GM12878 (cell line): Measurements from ENCODE around the gene FOXJ3. TPM values are rescaled to one million over a fixed set of nuclear protein-coding genes. Genes with fewer than 3 reads are reported as not detected.

ENCODE experiments used
- ATAC-seq: fragments of 200-7000 bp; cut with Tn5 transposase; 3 replicates; pipeline ENCODE4 v1.9.1; 2020; ENCODE audit warnings: mild to moderate bottlenecking, moderate library complexity
- BruUV-seq: library from RNA; stranded (reverse); fragments of 400-500 nt; replicated peaks from 2 replicates; lab custom pipeline; 2021; lab: Mats Ljungman, UMichigan
- CTCF ChIA-PET: fragments of 300-600 bp; sonication (Branson Sonifier 250); formaldehyde crosslinking; extraction: SDS; loops from one replicate; lab custom pipeline; 2021; ENCODE audit warnings: inconsistent platforms; lab: Yijun Ruan, JAX
- POLR2A ChIA-PET: fragments of 350-600 bp; formaldehyde crosslinking; extraction: SDS; loops from one replicate; lab custom pipeline; 2021; ENCODE audit warnings: inconsistent platforms; lab: Charles Lee
- RAD21 ChIA-PET: fragments of 300-600 bp; sonication (Branson Sonifier 250); formaldehyde crosslinking; loops from one replicate; lab custom pipeline; 2023; ENCODE audit warnings: antibody characterized with exemption; ENCODE audit not compliant: unreplicated experiment; lab: Charles Lee
- SMC1A ChIA-PET: fragments of 300-600 bp; sonication (Branson Sonifier 250); formaldehyde crosslinking; loops from one replicate; lab custom pipeline; 2023; ENCODE audit not compliant: unreplicated experiment, uncharacterized antibody; lab: Charles Lee
- DNase-seq: peaks from one replicate; pipeline ENCODE4 v3.0.0-alpha.2; 2011; ENCODE audit warnings: low read depth, low spot score
- FAIRE-seq: peaks from 3 replicates; lab custom pipeline; 2011; peaks lifted over from hg19 to GRCh38; lab: Jason Lieb, UNC
- H2AFZ ChIP-seq: 2 replicates; pipeline ENCODE4 v1.6.0; 2011; ENCODE audit warnings: low read depth, low read length, control low read depth; ENCODE audit not compliant: control insufficient read depth
- H3K27ac ChIP-seq: 2 replicates; pipeline ENCODE4 v1.5.1; 2011; ENCODE audit warnings: control low read depth; ENCODE audit not compliant: control insufficient read depth, insufficient read depth
- H3K27me3 ChIP-seq, 2 experiments: replicated peaks in 1 of 2; 2 replicates each; pipeline versions ENCODE4 v1.6.0 to v1.6.1; 2011; ENCODE audit warnings: low read length in 1 of 2; ENCODE audit not compliant: control insufficient read depth in 2 of 2, insufficient read depth in 2 of 2
- H3K36me3 ChIP-seq, 2 experiments: 2 replicates each; pipeline ENCODE4 v1.5.1; 2011; ENCODE audit warnings: low read length in 1 of 2; ENCODE audit not compliant: control insufficient read depth in 2 of 2, insufficient read depth in 2 of 2
- H3K4me1 ChIP-seq: 2 replicates; pipeline ENCODE4 v1.6.1; 2011; ENCODE audit warnings: mild to moderate bottlenecking, low read length, moderate library complexity, mixed read lengths; ENCODE audit not compliant: control insufficient read depth, insufficient read depth
- H3K4me2 ChIP-seq: 2 replicates; pipeline ENCODE4 v1.6.0; 2011; ENCODE audit warnings: control low read depth; ENCODE audit not compliant: control insufficient read depth, insufficient read depth
- H3K4me3 ChIP-seq: fragments of 200-600 bp; sonication (generic); 2 replicates; pipeline ENCODE4 v1.5.1; 2016
- H3K79me2 ChIP-seq: 2 replicates; pipeline ENCODE4 v1.6.0; 2011; ENCODE audit warnings: low read length; ENCODE audit not compliant: control insufficient read depth, insufficient read depth
- H3K9ac ChIP-seq: 2 replicates; pipeline ENCODE4 v1.8.0; 2011; ENCODE audit warnings: low read length, control low read depth, mixed read lengths; ENCODE audit not compliant: control insufficient read depth, insufficient read depth
- H3K9me3 ChIP-seq: replicated peaks from 3 replicates; pipeline ENCODE4 v1.5.1; 2011; ENCODE audit warnings: mild to moderate bottlenecking, low read length; ENCODE audit not compliant: control insufficient read depth, insufficient read depth
- H4K20me1 ChIP-seq: 2 replicates; pipeline ENCODE4 v1.6.0; 2011; ENCODE audit not compliant: control insufficient read depth, insufficient read depth
- CBX5 ChIP-seq: sonication (generic); IDR thresholded peaks from 2 replicates; pipeline ENCODE4 v1.6.1; 2016; ENCODE audit warnings: low read depth, moderate library complexity, mild to moderate bottlenecking, inconsistent platforms
- GABPA ChIP-seq: IDR thresholded peaks from 2 replicates; pipeline ENCODE4 v1.6.1; 2014; ENCODE audit warnings: antibody characterized with exemption, low read depth, mild to moderate bottlenecking, inconsistent platforms
- HSF1 ChIP-seq: fragments of 150-350 bp; IDR thresholded peaks from 2 replicates; pipeline ENCODE4 v1.6.1; 2014; ENCODE audit warnings: mild to moderate bottlenecking, low read depth, low read length
- KAT2A ChIP-seq: conservative IDR thresholded peaks from 2 replicates; pipeline ENCODE4 v1.6.1; 2011; ENCODE audit warnings: low read depth, low read length; ENCODE audit not compliant: control insufficient read depth
- MEF2A ChIP-seq: IDR thresholded peaks from 2 replicates; pipeline ENCODE4 v1.6.1; 2011; ENCODE audit warnings: low read depth, mild to moderate bottlenecking, low read length, moderate library complexity; ENCODE audit not compliant: insufficient read depth
- PAX8 ChIP-seq: fragments of 450-650 bp; IDR thresholded peaks from 2 replicates; pipeline ENCODE4 v1.6.1; 2017; ENCODE audit warnings: mild to moderate bottlenecking, moderate library complexity
- POU2F2 ChIP-seq: IDR thresholded peaks from 3 replicates; pipeline ENCODE4 v1.6.1; 2011; ENCODE audit warnings: low read depth, mild to moderate bottlenecking, low read length, borderline replicate concordance
- REST ChIP-seq: IDR thresholded peaks from 2 replicates; pipeline ENCODE4 v1.6.1; 2012; ENCODE audit warnings: mild to moderate bottlenecking, low read depth, low read length
- SMAD1 ChIP-seq: fragments of 450-650 bp; IDR thresholded peaks from 2 replicates; pipeline ENCODE4 v1.6.1; 2018; ENCODE audit warnings: mild to moderate bottlenecking, low read depth; ENCODE audit not compliant: partially characterized antibody
- SMC3 ChIP-seq: IDR thresholded peaks from 2 replicates; pipeline ENCODE4 v1.6.1; 2011; ENCODE audit warnings: low read length, improper control_type of control experiment, borderline replicate concordance
- SREBF2 ChIP-seq: IDR thresholded peaks from 2 replicates; pipeline ENCODE4 v1.6.1; 2012; ENCODE audit warnings: mild to moderate bottlenecking, low read length
- STAT1 ChIP-seq: fragments of 450-650 bp; conservative IDR thresholded peaks from 2 replicates; pipeline ENCODE4 v1.6.1; 2014; ENCODE audit warnings: antibody characterized with exemption, mild to moderate bottlenecking
- SUZ12 ChIP-seq: fragments of 200-600 bp; sonication (generic); IDR thresholded peaks from one replicate; pipeline ENCODE4 v1.6.1; 2018; ENCODE audit warnings: antibody characterized with exemption, mild to moderate bottlenecking; ENCODE audit not compliant: unreplicated experiment
- YBX1 ChIP-seq: fragments of 450-650 bp; IDR thresholded peaks from 2 replicates; pipeline ENCODE4 v1.6.1; 2016; ENCODE audit warnings: antibody characterized with exemption
- ZNF217 ChIP-seq: fragments of 450-650 bp; IDR thresholded peaks from 2 replicates; pipeline ENCODE4 v1.6.1; 2017; ENCODE audit warnings: antibody characterized with exemption, mild to moderate bottlenecking
- ZNF622 ChIP-seq: fragments of 450-650 bp; IDR thresholded peaks from 2 replicates; pipeline ENCODE4 v1.6.1; 2017; ENCODE audit warnings: mild to moderate bottlenecking, inconsistent platforms
- WGBS: methylation state at CpG from one replicate; pipeline ENCODE4 v1.1.6; 2016; ENCODE audit warnings: low lambda C conversion rate; ENCODE audit not compliant: insufficient replicate concordance, insufficient coverage; ENCODE audit errors: missing lambda C conversion rate; 5-methylcytosine and 5-hydroxymethylcytosine counted together
- in situ Hi-C: fragments of 300-500 bp; cut with MboI; formaldehyde crosslinking; loops from 9 replicates; pipeline ENCODE4 v1.14.3; 2018; ENCODE audit warnings: mixed read lengths
- intact Hi-C: fragments of 100-400 bp; cut with micrococcal nuclease; formaldehyde crosslinking; loops from one replicate; pipeline ENCODE4 v1.14.2; 2022; ENCODE audit not compliant: unreplicated experiment
- polyA plus RNA-seq, 11 experiments: library from polyadenylated mRNA; depleted of rRNA in 4 of 11; unstranded in 6 of 11; stranded (reverse) in 5 of 11; fragments of >200 nt; fragmentation: Nextera tagmentation in 4 of 11; fragmentation: Illumina TruSeq in 1 of 11; extraction: Ambion mirVana in 4 of 11; extraction: Trizol in 1 of 11; gene quantifications; 1 replicate in 1 of 11; 2 replicates in 10 of 11; pipeline versions ENCODE4 v1.2.1 to v1.2.3, GENCODE V29; 2011 to 2016; ENCODE audit warnings: inconsistent platforms in 2 of 11, missing spikeins in 2 of 11, low read depth in 1 of 11
- total RNA-seq, 4 experiments: library from RNA; depleted of rRNA in 3 of 4; stranded (reverse); fragments of >200 nt in 3 of 4; fragmentation: Illumina TruSeq in 1 of 4; extraction: Trizol in 1 of 4; gene quantifications; 2 replicates each; pipeline versions ENCODE4 v1.2.1 to v1.2.3, GENCODE V29; 2013 to 2021
- TF ChIP-seq, protein P1 (sequence below), 3 experiments: IDR thresholded peaks in 2 of 3; conservative IDR thresholded peaks in 1 of 3; 2 replicates each; pipeline ENCODE4 v1.5.1; 2011; ENCODE audit warnings: low read depth in 3 of 3, low read length in 3 of 3, mild to moderate bottlenecking in 3 of 3, control low read depth in 2 of 3, moderate library complexity in 2 of 3, inconsistent platforms in 1 of 3, mixed read lengths in 1 of 3; ENCODE audit not compliant: control insufficient read depth in 2 of 3, insufficient read depth in 1 of 3; ENCODE audit errors: extremely low read depth in 1 of 3
- TF ChIP-seq, protein P2 (sequence below): IDR thresholded peaks from 2 replicates; pipeline ENCODE4 v1.6.1; 2011; ENCODE audit warnings: mild to moderate bottlenecking, low read depth, low read length, moderate library complexity; ENCODE audit not compliant: insufficient replicate concordance

The FOXJ3 gene
- total and polyA plus RNA-seq, 10 of the 15 experiments (the other 5 are each of a cell fraction or from before 2014, with no cell fraction given): 9.5 to 54.2 (median 24.7) TPM

DNA sequence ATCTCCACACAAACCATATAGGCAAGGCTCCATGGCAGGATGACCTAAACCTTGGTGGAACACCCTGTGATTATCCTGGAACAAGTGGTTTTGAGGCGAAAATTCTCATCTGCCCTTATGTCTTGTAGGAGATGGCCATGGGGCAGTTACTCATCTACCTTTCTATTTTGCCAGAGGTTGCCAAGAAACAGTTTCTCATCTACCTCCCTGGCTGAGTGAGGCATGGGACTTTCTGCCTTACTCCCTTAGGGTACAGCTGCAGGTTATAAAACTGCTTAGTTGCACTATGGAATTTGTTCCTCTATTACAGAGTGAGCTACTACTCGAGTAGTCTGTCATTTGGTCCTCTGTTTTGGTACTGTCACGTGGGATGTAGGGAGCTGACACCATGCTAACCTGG lies 139.2 kb downstream of the FOXJ3 start:
- SMC1A ChIA-PET: no interaction called here
- 100% methylated on average over 3 of the region's 3 CpGs for whole genome bisulfite sequencing
- in situ Hi-C loops: no loop called here
- POLR2A ChIA-PET: no interaction called here
- no peaks in the 10 kb centered on the region for H3K27me3 ChIP-seq
- no peaks in the 10 kb centered on the region for H3K4me1 ChIP-seq
- H3K9me3 ChIP-seq: no peaks in the 10 kb centered on the region
- H3K27ac ChIP-seq: no peak overlapping the region
- CTCF ChIA-PET: no interaction called here
- H3K4me3 ChIP-seq: no peak overlapping the region
- H3K36me3 ChIP-seq: peaks cover 6 to 19% of the 10 kb centered on the region in 2 experiments
- intact Hi-C loops: no loop called here
- no peak overlapping the region for H3K4me2 ChIP-seq
- FAIRE-seq (no peak), ATAC-seq (no peak), DNase-seq (no peak)
- H3K9ac ChIP-seq: no peak overlapping the region
- RAD21 ChIA-PET: no interaction called here
- BruUV-seq: no TSS peak
- no peaks in the 10 kb centered on the region for H3K79me2 ChIP-seq
- no peaks in the 10 kb centered on the region for H4K20me1 ChIP-seq
- no peak overlapping the region for H2AFZ ChIP-seq
- TF ChIP-seq STAT1 (no peak), SUZ12 (no peak), MEF2A (no peak), ZNF622 (no peak), SMC3 (no peak), SREBF2 (no peak), POU2F2 (no peak), SMAD1 (no peak), ZNF217 (no peak), YBX1 (no peak), REST (no peak), PAX8 (no peak), GABPA (no peak), KAT2A (no peak), HSF1 (no peak), CBX5 (no peak)
- TF ChIP-seq, protein P1, sequence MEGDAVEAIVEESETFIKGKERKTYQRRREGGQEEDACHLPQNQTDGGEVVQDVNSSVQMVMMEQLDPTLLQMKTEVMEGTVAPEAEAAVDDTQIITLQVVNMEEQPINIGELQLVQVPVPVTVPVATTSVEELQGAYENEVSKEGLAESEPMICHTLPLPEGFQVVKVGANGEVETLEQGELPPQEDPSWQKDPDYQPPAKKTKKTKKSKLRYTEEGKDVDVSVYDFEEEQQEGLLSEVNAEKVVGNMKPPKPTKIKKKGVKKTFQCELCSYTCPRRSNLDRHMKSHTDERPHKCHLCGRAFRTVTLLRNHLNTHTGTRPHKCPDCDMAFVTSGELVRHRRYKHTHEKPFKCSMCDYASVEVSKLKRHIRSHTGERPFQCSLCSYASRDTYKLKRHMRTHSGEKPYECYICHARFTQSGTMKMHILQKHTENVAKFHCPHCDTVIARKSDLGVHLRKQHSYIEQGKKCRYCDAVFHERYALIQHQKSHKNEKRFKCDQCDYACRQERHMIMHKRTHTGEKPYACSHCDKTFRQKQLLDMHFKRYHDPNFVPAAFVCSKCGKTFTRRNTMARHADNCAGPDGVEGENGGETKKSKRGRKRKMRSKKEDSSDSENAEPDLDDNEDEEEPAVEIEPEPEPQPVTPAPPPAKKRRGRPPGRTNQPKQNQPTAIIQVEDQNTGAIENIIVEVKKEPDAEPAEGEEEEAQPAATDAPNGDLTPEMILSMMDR (IDR thresholded peaks at IDR 0.05 in 2 of 3, conservative IDR thresholded peaks at IDR 0.05 in 1 of 3; ENCODE audit: control insufficient read depth in 2 of 3, extremely low read depth in 1 of 3, insufficient read depth in 1 of 3, low read depth in 3 of 3, low read length in 3 of 3): no peak
- TF ChIP-seq, protein P2, sequence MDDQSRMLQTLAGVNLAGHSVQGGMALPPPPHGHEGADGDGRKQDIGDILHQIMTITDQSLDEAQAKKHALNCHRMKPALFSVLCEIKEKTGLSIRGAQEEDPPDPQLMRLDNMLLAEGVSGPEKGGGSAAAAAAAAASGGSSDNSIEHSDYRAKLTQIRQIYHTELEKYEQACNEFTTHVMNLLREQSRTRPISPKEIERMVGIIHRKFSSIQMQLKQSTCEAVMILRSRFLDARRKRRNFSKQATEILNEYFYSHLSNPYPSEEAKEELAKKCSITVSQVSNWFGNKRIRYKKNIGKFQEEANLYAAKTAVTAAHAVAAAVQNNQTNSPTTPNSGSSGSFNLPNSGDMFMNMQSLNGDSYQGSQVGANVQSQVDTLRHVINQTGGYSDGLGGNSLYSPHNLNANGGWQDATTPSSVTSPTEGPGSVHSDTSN: no peak
